UCSD-AML1 (cell line): ENCODE data around the gene C12orf76.
"Not testable (repeated sequence)": the region's sequence is repeated elsewhere in the genome, so short reads cannot be mapped to it uniquely, and the experiment has no call there.

Experiments used
- DNase-seq: peaks from one replicate; lab custom pipeline; 2025; ENCODE audit not compliant: unreplicated experiment; lab: John Stamatoyannopoulos, UW

C12orf76 gene

GRCh38 chr12:110065540-110065939 lies 17.2 kb upstream of the C12orf76 start:
- no peak for DNase-seq

GRCh38 chr12:110062241-110062640 lies 13.9 kb upstream of the C12orf76 start:
- DNase-seq: no peak

GRCh38 chr12:110059651-110060000 lies 11.3 kb upstream of the C12orf76 start:
- DNase-seq: no peak

GRCh38 chr12:110058875-110059615 lies 10.7 kb upstream of the C12orf76 start:
- no peak for DNase-seq

GRCh38 chr12:110056643-110057042 lies 8.3 kb upstream of the C12orf76 start:
- DNase-seq: not testable (repeated sequence)

GRCh38 chr12:110055375-110056352 lies 7.3 kb upstream of the C12orf76 start:
- not testable (repeated sequence) for DNase-seq

- no peak for DNase-seq
Measured at GRCh38 chr12:110050927-110051326, 2.6 kb upstream of the C12orf76 start.

- not testable (repeated sequence) for DNase-seq
Measured at GRCh38 chr12:110049666-110050065, 1.3 kb upstream of the C12orf76 start.

GRCh38 chr12:110049034-110049433 lies 712 bp upstream of the C12orf76 start:
- DNase-seq: not testable (repeated sequence)

- no peak for DNase-seq
Measured at GRCh38 chr12:110047297-110047940, 903 bp downstream of the C12orf76 start.

GRCh38 chr12:110046451-110047187 lies 1.7 kb downstream of the C12orf76 start:
- DNase-seq: no peak

- no peak for DNase-seq
Measured at GRCh38 chr12:110042264-110042663, 6.1 kb downstream of the C12orf76 start.

GRCh38 chr12:110039085-110039807 lies 9.1 kb downstream of the C12orf76 start:
- DNase-seq: no peak

- no peak for DNase-seq
Measured at GRCh38 chr12:110038741-110039084, 9.6 kb downstream of the C12orf76 start.

GRCh38 chr12:110037315-110037714 lies 11.0 kb downstream of the C12orf76 start:
- no peak for DNase-seq

- no peak for DNase-seq
Measured at GRCh38 chr12:110035534-110036104, 12.7 kb downstream of the C12orf76 start.

- DNase-seq: no peak
Measured at GRCh38 chr12:110033888-110034287, 14.4 kb downstream of the C12orf76 start.

- no peak for DNase-seq
Measured at GRCh38 chr12:110029290-110029815, 19.0 kb downstream of the C12orf76 start.

- no peak for DNase-seq
Measured at GRCh38 chr12:110028323-110028722, 20.0 kb downstream of the C12orf76 start.

GRCh38 chr12:110024051-110024450 lies 24.3 kb downstream of the C12orf76 start:
- DNase-seq: no peak
